ENCODE data around the gene CACNA2D4.

CACNA2D4 gene

GRCh38 chr12:1890810-1891209, 27.6 kb downstream of the CACNA2D4 start:
- Histone ChIP-seq H3K4me1 (ENCODE audit: control insufficient read depth, insufficient read depth, low read length) (no peaks in the 10 kb centered on the region), H3K9ac (ENCODE audit: low read depth, low read length) (no peak overlapping the region), H3K27me3 (ENCODE audit: control insufficient read depth, insufficient read depth, low read length) (peaks cover 44% of the 10 kb centered on the region), H3K4me2 (ENCODE audit: low read length) (no peak overlapping the region), H3K4me3 (ENCODE audit: low read length) (no peak overlapping the region), H3K36me3 (ENCODE audit: insufficient read depth, low read length) (no peaks in the 10 kb centered on the region), H3K9me3 (replicated peaks; ENCODE audit: low read length) (no peaks in the 10 kb centered on the region)

GRCh38 chr12:1890119-1890703, 28.2 kb downstream of the CACNA2D4 start:
- no peaks in the 10 kb centered on the region for H3K9me3 ChIP-seq (replicated peaks; ENCODE audit: low read length)
- H3K4me2 ChIP-seq (ENCODE audit: low read length): no peak overlapping the region
- peaks cover 48% of the 10 kb centered on the region for H3K27me3 ChIP-seq (ENCODE audit: control insufficient read depth, insufficient read depth, low read length)
- H3K4me3 ChIP-seq (ENCODE audit: low read length): no peak overlapping the region
- no peak overlapping the region for H3K9ac ChIP-seq (ENCODE audit: low read depth, low read length)
- no peaks in the 10 kb centered on the region for H3K4me1 ChIP-seq (ENCODE audit: control insufficient read depth, insufficient read depth, low read length)
- H3K36me3 ChIP-seq (ENCODE audit: insufficient read depth, low read length): no peaks in the 10 kb centered on the region

GRCh38 chr12:1888923-1889322, 29.5 kb downstream of the CACNA2D4 start:
- Histone ChIP-seq H3K27me3 (ENCODE audit: control insufficient read depth, insufficient read depth, low read length) (peaks cover 48% of the 10 kb centered on the region), H3K9me3 (replicated peaks; ENCODE audit: low read length) (no peaks in the 10 kb centered on the region), H3K36me3 (ENCODE audit: insufficient read depth, low read length) (no peaks in the 10 kb centered on the region), H3K4me1 (ENCODE audit: control insufficient read depth, insufficient read depth, low read length) (no peaks in the 10 kb centered on the region), H3K9ac (ENCODE audit: low read depth, low read length) (no peak overlapping the region), H3K4me3 (ENCODE audit: low read length) (no peak overlapping the region), H3K4me2 (ENCODE audit: low read length) (no peak overlapping the region)

- Histone ChIP-seq H3K4me1 (ENCODE audit: control insufficient read depth, insufficient read depth, low read length) (no peaks in the 10 kb centered on the region), H3K4me2 (ENCODE audit: low read length) (no peak overlapping the region), H3K36me3 (ENCODE audit: insufficient read depth, low read length) (no peaks in the 10 kb centered on the region), H3K4me3 (ENCODE audit: low read length) (no peak overlapping the region), H3K9me3 (replicated peaks; ENCODE audit: low read length) (no peaks in the 10 kb centered on the region), H3K27me3 (ENCODE audit: control insufficient read depth, insufficient read depth, low read length) (peaks cover 41% of the 10 kb centered on the region), H3K9ac (ENCODE audit: low read depth, low read length) (no peak overlapping the region)
Observed at GRCh38 chr12:1886396-1887008, 31.9 kb downstream of the CACNA2D4 start.

GRCh38 chr12:1885599-1886245, 32.7 kb downstream of the CACNA2D4 start:
- no peaks in the 10 kb centered on the region for H3K9me3 ChIP-seq (replicated peaks; ENCODE audit: low read length)
- H3K4me2 ChIP-seq (ENCODE audit: low read length): no peak overlapping the region
- no peaks in the 10 kb centered on the region for H3K4me1 ChIP-seq (ENCODE audit: control insufficient read depth, insufficient read depth, low read length)
- peaks cover 42% of the 10 kb centered on the region for H3K27me3 ChIP-seq (ENCODE audit: control insufficient read depth, insufficient read depth, low read length)
- H3K9ac ChIP-seq (ENCODE audit: low read depth, low read length): no peak overlapping the region
- no peaks in the 10 kb centered on the region for H3K36me3 ChIP-seq (ENCODE audit: insufficient read depth, low read length)
- H3K4me3 ChIP-seq (ENCODE audit: low read length): no peak overlapping the region

- H3K4me1 ChIP-seq (ENCODE audit: control insufficient read depth, insufficient read depth, low read length): no peaks in the 10 kb centered on the region
- H3K9me3 ChIP-seq (replicated peaks; ENCODE audit: low read length): no peaks in the 10 kb centered on the region
- H3K36me3 ChIP-seq (ENCODE audit: insufficient read depth, low read length): no peaks in the 10 kb centered on the region
- no peak overlapping the region for H3K4me2 ChIP-seq (ENCODE audit: low read length)
- H3K4me3 ChIP-seq (ENCODE audit: low read length): no peak overlapping the region
- peaks cover 46% of the 10 kb centered on the region for H3K27me3 ChIP-seq (ENCODE audit: control insufficient read depth, insufficient read depth, low read length)
- H3K9ac ChIP-seq (ENCODE audit: low read depth, low read length): no peak overlapping the region
Observed at GRCh38 chr12:1885082-1885596, 33.3 kb downstream of the CACNA2D4 start.

GRCh38 chr12:1884651-1885050, 33.8 kb downstream of the CACNA2D4 start:
- H3K36me3 ChIP-seq (ENCODE audit: insufficient read depth, low read length): no peaks in the 10 kb centered on the region
- H3K9ac ChIP-seq (ENCODE audit: low read depth, low read length): no peak overlapping the region
- no peaks in the 10 kb centered on the region for H3K4me1 ChIP-seq (ENCODE audit: control insufficient read depth, insufficient read depth, low read length)
- H3K4me3 ChIP-seq (ENCODE audit: low read length): no peak overlapping the region
- no peaks in the 10 kb centered on the region for H3K9me3 ChIP-seq (replicated peaks; ENCODE audit: low read length)
- no peak overlapping the region for H3K4me2 ChIP-seq (ENCODE audit: low read length)
- H3K27me3 ChIP-seq (ENCODE audit: control insufficient read depth, insufficient read depth, low read length): peaks cover 51% of the 10 kb centered on the region

GRCh38 chr12:1883513-1883912, 34.9 kb downstream of the CACNA2D4 start:
- no peaks in the 10 kb centered on the region for H3K36me3 ChIP-seq (ENCODE audit: insufficient read depth, low read length)
- H3K4me3 ChIP-seq (ENCODE audit: low read length): no peak overlapping the region
- H3K9ac ChIP-seq (ENCODE audit: low read depth, low read length): no peak overlapping the region
- peaks cover 57% of the 10 kb centered on the region for H3K27me3 ChIP-seq (ENCODE audit: control insufficient read depth, insufficient read depth, low read length)
- no peaks in the 10 kb centered on the region for H3K9me3 ChIP-seq (replicated peaks; ENCODE audit: low read length)
- no peaks in the 10 kb centered on the region for H3K4me1 ChIP-seq (ENCODE audit: control insufficient read depth, insufficient read depth, low read length)
- H3K4me2 ChIP-seq (ENCODE audit: low read length): no peak overlapping the region

- Histone ChIP-seq H3K36me3 (ENCODE audit: insufficient read depth, low read length) (no peaks in the 10 kb centered on the region), H3K27me3 (ENCODE audit: control insufficient read depth, insufficient read depth, low read length) (peaks cover 53% of the 10 kb centered on the region), H3K4me2 (ENCODE audit: low read length) (no peak overlapping the region), H3K9me3 (replicated peaks; ENCODE audit: low read length) (no peaks in the 10 kb centered on the region), H3K4me3 (ENCODE audit: low read length) (no peak overlapping the region), H3K4me1 (ENCODE audit: control insufficient read depth, insufficient read depth, low read length) (no peaks in the 10 kb centered on the region), H3K9ac (ENCODE audit: low read depth, low read length) (no peak overlapping the region)
Observed at GRCh38 chr12:1882850-1883470, 35.5 kb downstream of the CACNA2D4 start.

- no peaks in the 10 kb centered on the region for H3K9me3 ChIP-seq (replicated peaks; ENCODE audit: low read length)
- H3K27me3 ChIP-seq (ENCODE audit: control insufficient read depth, insufficient read depth, low read length): peaks cover 53% of the 10 kb centered on the region
- no peaks in the 10 kb centered on the region for H3K4me1 ChIP-seq (ENCODE audit: control insufficient read depth, insufficient read depth, low read length)
- H3K4me3 ChIP-seq (ENCODE audit: low read length): no peak overlapping the region
- H3K36me3 ChIP-seq (ENCODE audit: insufficient read depth, low read length): no peaks in the 10 kb centered on the region
- H3K4me2 ChIP-seq (ENCODE audit: low read length): no peak overlapping the region
- H3K9ac ChIP-seq (ENCODE audit: low read depth, low read length): no peak overlapping the region
Observed at GRCh38 chr12:1882405-1882804, 36.0 kb downstream of the CACNA2D4 start.

- H3K9ac ChIP-seq (ENCODE audit: low read depth, low read length): no peak overlapping the region
- H3K36me3 ChIP-seq (ENCODE audit: insufficient read depth, low read length): no peaks in the 10 kb centered on the region
- no peaks in the 10 kb centered on the region for H3K4me1 ChIP-seq (ENCODE audit: control insufficient read depth, insufficient read depth, low read length)
- H3K4me3 ChIP-seq (ENCODE audit: low read length): no peak overlapping the region
- no peaks in the 10 kb centered on the region for H3K9me3 ChIP-seq (replicated peaks; ENCODE audit: low read length)
- no peak overlapping the region for H3K4me2 ChIP-seq (ENCODE audit: low read length)
- H3K27me3 ChIP-seq (ENCODE audit: control insufficient read depth, insufficient read depth, low read length): peaks cover 53% of the 10 kb centered on the region
Observed at GRCh38 chr12:1881936-1882335, 36.5 kb downstream of the CACNA2D4 start.

Data from skeletal muscle satellite cell (primary cell).